Upper lobe of right lung (tissue), 1 donor: ENCODE data around the gene TBX4. TPM values are rescaled to one million over a fixed set of nuclear protein-coding genes. Genes with fewer than 3 reads are reported as not detected.

ENCODE experiments used
- ATAC-seq: fragments of 200-7000 bp; cut with Tn5 transposase; one replicate; pipeline ENCODE4 v1.9.1; 2020; ENCODE audit warnings: mild to moderate bottlenecking, moderate library complexity
- DNase-seq: peaks from one replicate; pipeline ENCODE4 v3.0.0-alpha.2; 2020
- H3K27ac ChIP-seq: fragments of 200-600 bp; one replicate; pipeline ENCODE4 v1.8.0; 2022
- H3K27me3 ChIP-seq: fragments of 200-600 bp; one replicate; pipeline ENCODE4 v1.8.0; 2022; ENCODE audit warnings: mild to moderate bottlenecking
- H3K36me3 ChIP-seq: fragments of 200-600 bp; one replicate; pipeline ENCODE4 v1.8.0; 2022
- H3K4me1 ChIP-seq: fragments of 200-600 bp; one replicate; pipeline ENCODE4 v1.8.0; 2022
- H3K4me3 ChIP-seq: fragments of 200-600 bp; one replicate; pipeline ENCODE4 v1.8.0; 2022; ENCODE audit warnings: mild to moderate bottlenecking
- H3K9me3 ChIP-seq: fragments of 200-600 bp; one replicate; pipeline ENCODE4 v1.8.0; 2022
- intact Hi-C: fragments of 100-400 bp; cut with DNase I; formaldehyde crosslinking; loops from one replicate; pipeline ENCODE4 v1.11.0; 2022
- total RNA-seq: library from RNA; stranded (reverse); fragmentation: NEBNext Ultra II Directional; extraction: Animal tissue kit (Norgen Biotek cat#: 25700); gene quantifications from one replicate; pipeline ENCODE4 v1.2.1, GENCODE V29; 2021
- TF ChIP-seq, protein P1 (sequence below): fragments of 200-600 bp; IDR thresholded peaks from one replicate; pipeline ENCODE4 v1.8.0; 2022; ENCODE audit warnings: antibody characterized with exemption
- donor health status: DM: no; HTN: yes; CAD: no; lungs with severe emphysema.

The TBX4 gene
- total RNA-seq, 1 donor from 2014 or later = 28.6 TPM

DNA sequence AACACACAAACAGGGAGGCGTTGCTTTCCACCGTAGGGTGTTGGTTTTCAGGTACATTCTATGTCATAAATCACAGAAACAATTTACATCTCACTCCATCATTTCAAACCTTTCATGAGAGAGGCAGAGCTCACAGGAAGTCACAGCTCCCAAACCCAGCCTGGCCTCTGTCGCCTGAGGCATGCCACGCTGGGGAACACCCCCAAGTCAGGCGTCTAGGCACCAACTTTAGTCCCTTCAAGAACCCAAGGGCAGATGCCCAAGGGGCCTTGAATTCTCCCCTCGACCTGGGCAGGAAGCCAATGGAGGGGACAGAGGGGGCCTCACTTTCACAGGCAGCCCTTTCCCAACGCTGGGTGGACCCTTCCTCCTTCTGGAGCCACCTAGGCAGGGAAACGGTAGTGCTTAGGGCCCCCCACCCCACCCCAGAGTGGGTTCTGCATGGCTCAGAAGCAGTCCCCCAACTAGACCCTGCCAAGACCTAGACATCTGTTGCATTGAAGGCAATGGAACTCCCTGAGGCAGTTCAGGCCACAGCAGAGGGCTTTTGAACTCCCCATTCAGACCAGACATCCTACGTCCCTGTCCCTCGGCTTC is 10.6 kb downstream of the TBX4 start:
- TF ChIP-seq, protein P1, sequence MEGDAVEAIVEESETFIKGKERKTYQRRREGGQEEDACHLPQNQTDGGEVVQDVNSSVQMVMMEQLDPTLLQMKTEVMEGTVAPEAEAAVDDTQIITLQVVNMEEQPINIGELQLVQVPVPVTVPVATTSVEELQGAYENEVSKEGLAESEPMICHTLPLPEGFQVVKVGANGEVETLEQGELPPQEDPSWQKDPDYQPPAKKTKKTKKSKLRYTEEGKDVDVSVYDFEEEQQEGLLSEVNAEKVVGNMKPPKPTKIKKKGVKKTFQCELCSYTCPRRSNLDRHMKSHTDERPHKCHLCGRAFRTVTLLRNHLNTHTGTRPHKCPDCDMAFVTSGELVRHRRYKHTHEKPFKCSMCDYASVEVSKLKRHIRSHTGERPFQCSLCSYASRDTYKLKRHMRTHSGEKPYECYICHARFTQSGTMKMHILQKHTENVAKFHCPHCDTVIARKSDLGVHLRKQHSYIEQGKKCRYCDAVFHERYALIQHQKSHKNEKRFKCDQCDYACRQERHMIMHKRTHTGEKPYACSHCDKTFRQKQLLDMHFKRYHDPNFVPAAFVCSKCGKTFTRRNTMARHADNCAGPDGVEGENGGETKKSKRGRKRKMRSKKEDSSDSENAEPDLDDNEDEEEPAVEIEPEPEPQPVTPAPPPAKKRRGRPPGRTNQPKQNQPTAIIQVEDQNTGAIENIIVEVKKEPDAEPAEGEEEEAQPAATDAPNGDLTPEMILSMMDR = no peak

DNA sequence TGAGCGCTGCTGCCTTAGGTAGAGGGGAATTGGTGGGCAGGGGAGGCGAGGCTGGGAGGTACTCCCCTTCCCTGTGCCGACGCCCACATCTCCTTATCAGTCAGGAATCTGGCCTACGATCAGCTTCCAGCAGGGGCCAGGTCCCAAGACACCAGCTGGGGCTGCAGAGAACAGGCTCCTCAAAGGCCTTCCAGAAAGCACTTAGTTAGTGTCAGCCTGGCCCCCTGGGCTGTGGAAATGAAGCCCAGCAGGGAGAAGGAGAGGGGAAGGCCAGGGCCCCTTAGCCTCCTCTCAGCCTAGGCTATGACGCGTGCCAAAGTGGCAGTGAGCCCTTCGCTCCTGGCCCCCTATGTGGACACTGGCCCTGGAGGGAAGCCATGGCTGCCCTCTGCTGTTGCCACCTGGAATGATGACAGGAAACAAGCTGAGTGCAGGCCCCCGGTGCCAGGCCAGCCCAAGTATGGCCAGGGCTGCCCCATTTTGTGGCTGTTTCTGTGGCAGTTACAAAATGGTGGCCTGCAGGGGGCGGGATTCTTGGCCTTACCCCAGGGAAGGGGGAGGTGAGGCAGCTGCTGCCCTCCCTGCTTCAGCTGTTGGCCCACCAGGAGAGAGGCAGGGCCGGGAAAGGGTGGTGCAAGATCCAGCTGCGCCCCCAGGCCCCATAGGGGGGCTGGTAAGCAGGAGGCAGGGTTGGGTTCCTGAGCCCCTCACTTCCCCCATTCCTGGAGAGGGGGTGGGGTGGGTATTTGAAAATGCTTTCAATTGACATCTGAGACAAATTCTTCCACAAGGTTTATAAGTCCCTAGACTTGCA is 11.3 kb downstream of the TBX4 start:
- peaks cover 30% of the 10 kb centered on the region for H3K4me1 ChIP-seq
- TF ChIP-seq, protein P1 = peak; percentile 14
- intact Hi-C loops = no loop called here
- H3K36me3 ChIP-seq = no peaks in the 10 kb centered on the region
- H3K9me3 ChIP-seq = no peaks in the 10 kb centered on the region
- H3K27ac ChIP-seq = peak overlapping the region; percentile 77
- peak; percentile 3 for ATAC-seq
- H3K4me3 ChIP-seq = no peak overlapping the region
- DNase-seq = peak; percentile 65
- H3K27me3 ChIP-seq = peaks cover 38% of the 10 kb centered on the region

More for the DNA sequence above, 10.6 kb downstream of the TBX4 start:
- Histone ChIP-seq H3K4me3 (no peak overlapping the region), H3K36me3 (no peaks in the 10 kb centered on the region), H3K27me3 (peaks cover 41% of the 10 kb centered on the region), H3K4me1 (peaks cover 33% of the 10 kb centered on the region), H3K27ac (peak overlapping the region; percentile 77), H3K9me3 (no peaks in the 10 kb centered on the region)
- ATAC-seq (no peak), DNase-seq (no peak)
- intact Hi-C loops = no loop called here

DNA sequence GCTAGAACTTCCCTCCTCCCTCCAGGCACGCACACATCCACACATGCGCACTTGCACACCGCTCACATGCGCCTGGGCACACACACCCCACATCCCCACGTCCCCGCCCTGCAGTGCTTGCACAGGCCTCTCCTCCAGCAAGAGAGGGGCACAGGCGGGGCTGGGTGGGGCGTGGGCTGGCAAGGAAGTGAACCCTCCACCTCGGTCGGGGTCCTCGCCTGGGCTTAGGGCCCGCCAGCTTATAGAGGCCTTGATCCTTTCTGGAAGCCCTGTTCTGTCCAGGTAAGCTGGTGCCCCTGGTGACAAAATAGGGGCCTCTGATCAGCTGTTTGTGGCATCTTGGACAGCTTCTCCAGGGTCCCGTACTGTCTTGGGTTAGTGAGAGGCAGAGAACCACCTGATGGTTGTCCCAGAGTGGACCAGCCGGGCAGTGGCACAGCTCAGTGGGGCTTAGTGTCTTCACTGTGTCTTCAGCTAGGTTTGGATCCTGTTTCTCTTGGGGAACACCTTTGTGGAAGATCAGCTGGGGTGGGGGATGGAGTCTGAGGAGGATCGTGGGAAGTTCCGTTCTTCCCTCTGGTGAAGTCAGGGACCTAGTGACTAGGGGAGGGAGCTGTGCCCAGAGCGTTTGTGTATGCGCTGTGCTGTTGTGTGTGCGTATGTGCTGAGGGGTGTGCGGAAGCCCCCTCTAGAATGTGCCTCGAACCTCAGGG is 12.1 kb downstream of the TBX4 start:
- Histone ChIP-seq H3K4me1 (peaks cover 22% of the 10 kb centered on the region), H3K27me3 (peaks cover 32% of the 10 kb centered on the region), H3K9me3 (no peaks in the 10 kb centered on the region), H3K27ac (peak overlapping the region; percentile 77), H3K4me3 (no peak overlapping the region), H3K36me3 (peaks cover under 1% of the 10 kb centered on the region)
- intact Hi-C loops = no loop called here
- DNase-seq = peak; percentile 55
- TF ChIP-seq, protein P1 = no peak
- no peak for ATAC-seq

DNA sequence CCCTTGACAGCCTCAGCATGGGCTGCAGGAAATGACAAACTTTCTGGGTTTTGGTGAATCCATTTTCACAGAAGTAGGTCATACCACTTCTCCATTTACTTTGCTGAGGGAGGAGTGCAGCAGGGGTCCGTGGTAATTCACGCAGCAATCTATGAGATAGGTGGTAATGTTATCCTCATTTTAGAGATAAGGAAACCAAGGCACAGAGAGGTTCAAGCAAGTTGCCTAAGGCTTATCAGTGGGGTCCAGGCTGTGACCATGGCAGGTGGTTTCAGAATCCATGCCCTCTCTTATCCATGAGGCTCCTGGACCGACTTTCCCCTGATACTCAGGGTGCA is 12.6 kb downstream of the TBX4 start:
- peak; percentile 8 for DNase-seq
- no peak for ATAC-seq
- no peak overlapping the region for H3K4me3 ChIP-seq
- no peaks in the 10 kb centered on the region for H3K9me3 ChIP-seq
- H3K27ac ChIP-seq = no peak overlapping the region
- intact Hi-C loops = no loop called here
- H3K4me1 ChIP-seq = peaks cover 21% of the 10 kb centered on the region
- TF ChIP-seq, protein P1 = no peak
- peaks cover 5% of the 10 kb centered on the region for H3K36me3 ChIP-seq
- peaks cover 27% of the 10 kb centered on the region for H3K27me3 ChIP-seq

DNA sequence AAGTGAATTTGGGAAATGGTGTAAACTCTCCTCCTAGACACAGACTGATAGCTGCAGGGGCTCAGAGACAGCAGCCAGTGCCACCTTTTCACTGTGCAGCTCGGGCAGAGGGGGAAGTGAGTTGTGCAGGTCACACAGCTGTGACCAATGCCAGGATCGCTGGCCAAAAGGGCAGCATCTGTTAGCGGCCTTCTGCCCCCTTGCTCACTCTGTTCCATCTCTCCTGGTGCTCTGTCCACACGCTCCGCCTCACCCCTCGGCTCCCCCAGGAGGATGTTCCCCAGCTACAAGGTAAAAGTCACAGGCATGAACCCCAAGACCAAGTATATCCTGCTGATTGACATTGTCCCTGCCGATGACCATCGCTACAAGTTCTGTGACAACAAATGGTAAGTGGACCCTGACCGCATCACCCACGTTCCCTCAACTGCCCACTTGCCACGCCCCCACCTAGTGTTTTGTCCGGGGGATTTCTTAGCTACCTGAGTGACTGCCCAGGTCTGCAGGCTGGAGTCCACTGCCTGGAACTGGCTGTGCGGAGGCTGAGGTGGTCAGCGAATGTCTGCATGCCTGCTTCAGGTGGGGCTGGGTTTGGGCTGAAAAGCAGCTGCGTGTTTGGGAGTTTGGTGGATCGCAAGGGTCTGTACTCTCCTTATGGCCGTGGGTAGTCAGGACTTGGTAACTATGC is 13.5 kb downstream of the TBX4 start:
- Histone ChIP-seq H3K9me3 (no peaks in the 10 kb centered on the region), H3K27me3 (peaks cover 24% of the 10 kb centered on the region), H3K36me3 (peaks cover 5% of the 10 kb centered on the region), H3K27ac (no peak overlapping the region), H3K4me1 (peaks cover 21% of the 10 kb centered on the region), H3K4me3 (no peak overlapping the region)
- DNase-seq = peak; percentile 48
- intact Hi-C loops = no loop called here
- ATAC-seq = no peak
- TF ChIP-seq, protein P1 = no peak
